ENCODE data around the gene SCLT1.

SCLT1 gene

GRCh38 chr4:129117705-129118104 lies 24.4 kb upstream of the SCLT1 start:
- DNase-seq (ENCODE audit: low read depth) = no peak
- no peak for TF ChIP-seq CTCF (IDR thresholded peaks at IDR 0.05; ENCODE audit: low read length, missing control alignments)
- H3K4me3 ChIP-seq (replicated peaks; ENCODE audit: low read depth, low read length) = no peak overlapping the region

GRCh38 chr4:129113919-129114318 lies 20.6 kb upstream of the SCLT1 start:
- TF ChIP-seq CTCF (IDR thresholded peaks at IDR 0.05; ENCODE audit: low read length, missing control alignments) = no peak
- no peak overlapping the region for H3K4me3 ChIP-seq (replicated peaks; ENCODE audit: low read depth, low read length)
- no peak for DNase-seq (ENCODE audit: low read depth)

GRCh38 chr4:129113434-129113833 lies 20.1 kb upstream of the SCLT1 start:
- DNase-seq (ENCODE audit: low read depth) = no peak
- no peak overlapping the region for H3K4me3 ChIP-seq (replicated peaks; ENCODE audit: low read depth, low read length)
- no peak for TF ChIP-seq CTCF (IDR thresholded peaks at IDR 0.05; ENCODE audit: low read length, missing control alignments)

- TF ChIP-seq CTCF (IDR thresholded peaks at IDR 0.05; ENCODE audit: low read length, missing control alignments) = no peak
- H3K4me3 ChIP-seq (replicated peaks; ENCODE audit: low read depth, low read length) = no peak overlapping the region
These were observed 18.6 kb upstream of the SCLT1 start for GRCh38 chr4:129111919-129112318.

GRCh38 chr4:129110931-129111330 lies 17.6 kb upstream of the SCLT1 start:
- no peak for DNase-seq (ENCODE audit: low read depth)
- no peak overlapping the region for H3K4me3 ChIP-seq (replicated peaks; ENCODE audit: low read depth, low read length)

More at GRCh38 chr4:129111919-129112318, 18.6 kb upstream of the SCLT1 start:
- no peak for DNase-seq (ENCODE audit: low read depth)

GRCh38 chr4:129109965-129110824 lies 16.9 kb upstream of the SCLT1 start:
- no peak for DNase-seq (ENCODE audit: low read depth)
- no peak for TF ChIP-seq CTCF (IDR thresholded peaks at IDR 0.05; ENCODE audit: low read length, missing control alignments)
- H3K4me3 ChIP-seq (replicated peaks; ENCODE audit: low read depth, low read length) = no peak overlapping the region

More at GRCh38 chr4:129110931-129111330, 17.6 kb upstream of the SCLT1 start:
- TF ChIP-seq CTCF (IDR thresholded peaks at IDR 0.05; ENCODE audit: low read length, missing control alignments) = no peak
